Kidney epithelial cell (primary cell): ENCODE measurements around the gene ZFHX3. TPM values are rescaled to one million over a fixed set of nuclear protein-coding genes. Genes with fewer than 3 reads are reported as not detected.

Experiments
- DNase-seq: peaks from one replicate; pipeline ENCODE4 v3.0.0-alpha.2; 2010; ENCODE audit warnings: low read depth
- H3K27me3 ChIP-seq: 2 replicates; pipeline ENCODE4 v1.6.0; 2011; ENCODE audit warnings: low read length; ENCODE audit not compliant: control insufficient read depth, insufficient read depth
- H3K36me3 ChIP-seq: 2 replicates; pipeline ENCODE4 v1.5.1; 2011; ENCODE audit warnings: low read length; ENCODE audit not compliant: control insufficient read depth, insufficient read depth
- H3K4me3 ChIP-seq: 2 replicates; pipeline ENCODE4 v1.5.1; 2011; ENCODE audit warnings: low read depth, mild to moderate bottlenecking, control low read depth, low read length
- total RNA-seq: library from RNA; depleted of rRNA; stranded (reverse); fragments of >200 nt; gene quantifications from 2 replicates; pipeline ENCODE4 v1.2.3, GENCODE V29; 2015
- TF ChIP-seq, protein P1 (sequence below): IDR thresholded peaks from 2 replicates; pipeline ENCODE4 v1.5.1; 2011; ENCODE audit warnings: mild to moderate bottlenecking, moderate library complexity, low read length, control low read depth, inconsistent platforms; ENCODE audit not compliant: insufficient read depth, poor library complexity, severe bottlenecking

ZFHX3 gene
- total RNA-seq, 1 donor from 2014 or later = 19.9 TPM

DNA sequence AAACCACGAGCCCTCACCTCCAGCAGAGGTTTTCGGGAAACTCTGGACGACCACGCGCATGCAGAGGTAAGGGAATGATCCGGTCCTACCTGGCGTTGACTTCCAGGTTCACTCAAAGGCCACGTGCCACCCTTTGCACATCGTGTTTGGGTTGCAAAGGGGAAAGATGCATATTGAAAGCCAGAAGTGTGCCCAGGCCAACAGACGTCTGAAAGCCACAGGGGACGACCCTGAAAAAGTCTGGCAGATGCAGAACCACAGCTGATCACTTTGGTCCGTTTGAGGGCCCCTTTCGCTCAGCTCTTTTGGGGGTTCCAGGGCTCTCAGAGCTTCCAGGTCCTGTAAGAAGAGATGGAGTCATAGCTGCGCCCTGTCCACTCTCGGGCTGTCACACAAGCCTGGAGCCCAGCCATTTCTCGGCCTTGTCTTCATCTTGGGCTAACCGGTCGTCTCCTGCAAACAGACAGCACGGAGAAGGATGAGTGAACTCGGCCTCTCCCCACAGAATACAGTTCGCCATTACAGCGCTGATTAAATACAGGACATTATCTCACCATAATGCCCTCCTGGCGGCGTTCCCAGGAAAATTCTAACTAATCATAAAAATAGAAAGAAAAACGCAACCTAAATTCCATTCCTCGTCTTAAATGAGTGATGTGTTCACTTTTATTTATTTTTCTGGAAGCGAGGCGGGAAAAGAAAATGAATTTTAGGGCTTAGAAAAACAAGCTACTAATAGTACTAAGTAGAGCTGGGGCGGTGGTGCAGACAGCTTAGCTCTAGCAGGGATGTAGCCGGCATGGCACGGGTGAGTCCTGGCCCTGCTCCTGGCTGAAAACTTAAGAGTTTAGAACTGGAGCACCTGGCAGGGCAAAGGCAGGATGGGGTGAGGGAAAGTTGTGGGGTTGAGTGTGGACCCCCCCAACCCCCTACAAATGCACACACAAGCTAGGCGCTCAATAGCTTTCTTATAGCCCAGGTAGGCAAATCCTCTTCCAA, 45.5 kb upstream of the ZFHX3 start:
- H3K36me3 ChIP-seq = no peaks in the 10 kb centered on the region
- TF ChIP-seq, protein P1, sequence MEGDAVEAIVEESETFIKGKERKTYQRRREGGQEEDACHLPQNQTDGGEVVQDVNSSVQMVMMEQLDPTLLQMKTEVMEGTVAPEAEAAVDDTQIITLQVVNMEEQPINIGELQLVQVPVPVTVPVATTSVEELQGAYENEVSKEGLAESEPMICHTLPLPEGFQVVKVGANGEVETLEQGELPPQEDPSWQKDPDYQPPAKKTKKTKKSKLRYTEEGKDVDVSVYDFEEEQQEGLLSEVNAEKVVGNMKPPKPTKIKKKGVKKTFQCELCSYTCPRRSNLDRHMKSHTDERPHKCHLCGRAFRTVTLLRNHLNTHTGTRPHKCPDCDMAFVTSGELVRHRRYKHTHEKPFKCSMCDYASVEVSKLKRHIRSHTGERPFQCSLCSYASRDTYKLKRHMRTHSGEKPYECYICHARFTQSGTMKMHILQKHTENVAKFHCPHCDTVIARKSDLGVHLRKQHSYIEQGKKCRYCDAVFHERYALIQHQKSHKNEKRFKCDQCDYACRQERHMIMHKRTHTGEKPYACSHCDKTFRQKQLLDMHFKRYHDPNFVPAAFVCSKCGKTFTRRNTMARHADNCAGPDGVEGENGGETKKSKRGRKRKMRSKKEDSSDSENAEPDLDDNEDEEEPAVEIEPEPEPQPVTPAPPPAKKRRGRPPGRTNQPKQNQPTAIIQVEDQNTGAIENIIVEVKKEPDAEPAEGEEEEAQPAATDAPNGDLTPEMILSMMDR = no peak
- DNase-seq = no peak
- H3K4me3 ChIP-seq = no peak overlapping the region
- no peaks in the 10 kb centered on the region for H3K27me3 ChIP-seq

DNA sequence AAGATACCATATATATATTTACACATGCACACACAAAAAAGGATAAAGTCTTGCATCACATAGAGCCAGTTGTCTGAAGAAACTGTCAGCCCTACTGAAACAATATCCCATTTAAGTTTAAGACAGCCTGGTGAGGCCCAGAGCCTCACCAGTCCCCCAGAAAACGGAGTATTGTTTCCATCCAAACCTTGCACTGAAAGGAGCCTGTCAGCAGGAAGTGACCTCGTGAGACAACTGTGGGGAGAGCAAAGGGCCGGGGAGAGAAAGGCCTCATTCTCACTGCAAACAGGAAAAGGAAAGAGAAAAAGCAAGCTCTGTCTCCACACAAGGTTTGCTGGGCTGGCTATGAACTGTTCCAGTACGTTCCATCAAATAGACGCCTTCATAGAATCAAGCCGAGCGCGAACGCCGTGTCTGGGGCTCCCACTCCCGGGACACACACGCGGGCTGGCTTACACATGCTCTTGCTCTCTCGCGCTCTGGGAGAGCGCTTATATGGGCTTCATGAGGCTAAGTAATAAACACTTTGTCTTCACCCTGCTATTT, 44.4 kb upstream of the ZFHX3 start:
- H3K27me3 ChIP-seq = no peaks in the 10 kb centered on the region
- no peaks in the 10 kb centered on the region for H3K36me3 ChIP-seq
- no peak for DNase-seq
- H3K4me3 ChIP-seq = no peak overlapping the region
- TF ChIP-seq, protein P1 = no peak

DNA sequence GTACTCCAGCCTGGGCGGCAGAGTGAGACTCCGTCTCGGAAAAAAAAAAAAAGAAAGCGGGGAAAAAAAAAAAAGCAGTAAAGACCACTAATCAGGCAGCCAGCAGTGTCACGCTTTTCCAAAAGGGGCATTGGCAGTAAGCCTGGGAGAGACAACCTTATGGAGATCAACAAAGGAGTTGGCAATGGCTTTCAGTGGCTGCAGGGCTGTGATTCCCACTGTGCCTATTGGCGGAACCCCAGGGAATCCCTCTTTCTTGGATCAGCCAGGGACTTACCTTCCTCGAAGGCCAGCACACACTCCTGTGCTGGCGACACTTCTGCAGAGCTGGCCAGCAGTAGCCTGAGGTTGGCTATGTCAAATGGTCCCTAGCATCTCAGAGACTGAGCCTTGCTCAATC, 43.2 kb upstream of the ZFHX3 start:
- TF ChIP-seq, protein P1 = no peak
- Histone ChIP-seq H3K27me3 (no peaks in the 10 kb centered on the region), H3K36me3 (no peaks in the 10 kb centered on the region), H3K4me3 (no peak overlapping the region)
- no peak for DNase-seq

DNA sequence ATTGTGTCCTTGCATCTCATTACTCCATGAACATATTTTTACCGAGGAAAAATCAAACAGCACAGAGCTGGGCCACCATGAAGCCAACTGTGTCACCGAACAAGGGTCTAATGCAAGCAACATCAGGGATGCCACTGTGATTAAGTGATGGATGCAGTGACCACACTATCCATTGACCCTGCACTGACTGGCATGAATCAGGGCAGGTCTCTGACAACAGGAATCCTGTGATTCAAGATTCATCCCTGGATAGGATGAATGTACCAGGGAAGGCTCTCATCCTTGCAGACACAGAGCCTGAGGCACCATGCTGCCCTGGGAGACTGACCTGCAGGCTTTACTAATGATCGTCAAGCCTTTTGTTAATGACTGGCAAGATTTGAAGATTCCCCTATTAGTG, 41.5 kb upstream of the ZFHX3 start:
- TF ChIP-seq, protein P1 = no peak
- Histone ChIP-seq H3K4me3 (no peak overlapping the region), H3K36me3 (no peaks in the 10 kb centered on the region), H3K27me3 (no peaks in the 10 kb centered on the region)
- no peak for DNase-seq

DNA sequence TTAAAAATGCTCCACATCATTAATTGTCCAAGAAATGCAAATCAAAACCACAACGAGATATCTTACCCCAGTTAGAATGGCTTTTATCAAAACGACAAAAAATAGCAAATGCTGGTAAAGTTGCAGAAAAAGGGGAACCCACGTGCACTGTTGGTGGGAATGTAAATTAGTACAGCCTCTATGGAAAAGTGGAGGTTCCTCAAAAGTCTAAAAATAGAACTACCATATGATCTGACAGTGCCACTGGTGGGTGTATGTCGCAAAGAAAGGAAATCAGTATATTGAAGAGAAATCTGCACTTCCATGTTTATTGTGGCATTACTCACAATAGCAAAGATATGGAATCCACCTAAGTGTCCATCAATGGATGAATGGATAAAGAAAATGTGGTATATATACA, 38.2 kb upstream of the ZFHX3 start:
- DNase-seq = no peak
- TF ChIP-seq, protein P1 = no peak
- Histone ChIP-seq H3K4me3 (no peak overlapping the region), H3K27me3 (no peaks in the 10 kb centered on the region), H3K36me3 (no peaks in the 10 kb centered on the region)
